Stimulated activated CD8-positive, alpha-beta memory T cell treated with anti-CD3 and anti-CD28 coated beads, Interleukin-2, amount 100 ng/mL, for 48 hours (primary cell): Measurements from ENCODE around the gene PPP2R2D.
A peak's percentile ranks its signal among the peaks of the same experiment; 100 is the strongest.
"Not testable (repeated sequence)": the region's sequence is repeated elsewhere in the genome, so short reads cannot be mapped to it uniquely, and the experiment has no call there.

ENCODE experiments used
- DNase-seq, 2 donors: peaks; one replicate each; pipeline ENCODE4 v3.0.0-alpha.2; 2020; ENCODE audit warnings: low read depth in 2 of 2

Gene PPP2R2D

GRCh38 chr10:131868436-131868835 lies 32.4 kb upstream of the PPP2R2D start:
- no peak for DNase-seq

DNA sequence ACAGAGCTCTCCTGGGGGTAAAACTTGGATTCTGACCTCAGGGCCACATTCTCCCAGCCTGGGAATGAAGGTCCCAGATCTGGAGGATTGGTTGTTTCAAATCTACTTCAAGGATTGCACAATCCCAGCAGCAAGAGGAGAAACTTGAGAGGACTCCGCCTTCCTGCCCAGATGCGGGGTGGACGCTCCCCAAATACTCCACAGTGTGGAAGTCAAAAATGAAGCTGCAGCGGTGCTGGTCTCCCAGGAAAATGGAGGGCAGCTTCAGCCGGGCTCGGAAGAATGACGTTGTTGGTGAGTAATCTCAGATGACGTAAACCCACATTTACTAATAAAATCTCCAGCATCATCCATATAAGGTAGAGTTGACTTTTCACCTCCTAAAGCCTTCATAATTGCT lies 31.5 kb upstream of the PPP2R2D start:
- DNase-seq: no peak

DNA sequence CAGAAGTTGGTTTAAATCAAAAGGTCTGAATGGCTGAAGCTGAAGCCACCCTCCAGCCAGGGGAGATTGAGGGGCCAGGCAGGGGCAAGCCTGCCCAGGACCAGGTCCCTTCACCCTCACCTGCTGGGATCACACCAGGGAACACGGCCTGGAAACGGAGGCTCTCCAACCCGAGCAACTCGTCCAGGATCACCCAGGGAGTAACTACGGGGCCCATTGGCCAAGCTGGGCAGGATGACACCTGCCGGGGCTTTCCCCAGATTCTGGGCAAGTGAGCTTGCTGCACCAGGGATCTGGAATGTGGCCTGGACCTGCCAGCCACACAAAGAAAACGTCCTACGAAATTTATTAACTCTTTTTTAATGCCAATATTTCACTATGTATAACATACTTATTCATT lies 30.4 kb upstream of the PPP2R2D start:
- DNase-seq: no peak

DNA sequence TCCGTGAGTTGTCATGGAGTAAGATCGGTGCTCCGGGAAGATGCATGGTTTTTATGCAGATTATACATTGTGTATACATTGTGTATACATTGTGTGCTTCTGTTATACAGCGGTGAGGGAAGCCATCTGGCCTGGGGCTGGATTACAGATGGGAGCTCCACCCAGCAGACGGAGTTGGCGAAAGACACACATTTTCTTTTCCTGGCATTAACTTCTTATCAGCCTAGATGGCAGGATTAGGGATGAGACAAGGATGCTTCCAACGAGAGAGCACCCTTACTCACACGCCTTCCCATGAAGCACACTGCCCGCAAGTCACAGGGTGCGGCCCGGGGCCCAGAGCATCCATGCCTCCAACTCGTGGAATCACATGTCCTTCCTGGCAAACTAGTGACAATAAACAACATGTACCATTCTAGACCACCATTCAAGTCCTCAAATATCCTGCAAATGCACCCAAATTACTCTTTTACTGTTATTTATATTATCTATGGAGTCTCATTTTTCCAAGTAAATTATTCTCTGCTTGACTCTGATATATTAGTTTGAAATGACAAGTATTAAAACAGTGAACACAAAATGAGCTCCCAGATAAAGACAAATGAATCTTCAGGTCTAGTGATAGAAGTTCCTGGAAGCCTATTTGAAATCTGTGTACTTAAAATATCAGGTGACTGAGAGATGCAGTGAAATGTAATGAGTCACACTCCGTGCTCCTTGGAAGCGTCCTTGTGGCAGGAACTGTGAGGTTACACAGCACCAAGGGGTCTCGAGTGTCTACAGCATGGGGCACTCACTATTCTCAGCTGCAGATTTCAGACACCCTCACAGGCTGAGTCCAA lies 29.8 kb upstream of the PPP2R2D start:
- DNase-seq: no peak

DNA sequence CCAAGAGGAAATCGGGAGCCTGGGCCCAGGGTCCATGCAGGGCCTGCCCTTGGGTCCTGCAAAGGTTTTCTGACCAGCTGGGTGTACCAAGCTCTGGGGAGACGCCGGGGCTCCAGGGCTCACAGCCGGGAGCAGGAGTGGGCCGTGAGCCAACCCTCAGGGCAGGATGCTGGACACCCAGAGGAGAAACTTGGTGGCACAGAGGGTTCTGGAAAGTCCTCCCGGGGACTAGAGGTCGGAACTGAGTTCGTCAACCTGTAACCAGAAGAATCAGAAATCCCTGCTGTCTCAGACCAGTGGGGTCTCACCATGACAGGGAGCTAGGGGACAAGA lies 29.2 kb upstream of the PPP2R2D start:
- DNase-seq: no peak

DNA sequence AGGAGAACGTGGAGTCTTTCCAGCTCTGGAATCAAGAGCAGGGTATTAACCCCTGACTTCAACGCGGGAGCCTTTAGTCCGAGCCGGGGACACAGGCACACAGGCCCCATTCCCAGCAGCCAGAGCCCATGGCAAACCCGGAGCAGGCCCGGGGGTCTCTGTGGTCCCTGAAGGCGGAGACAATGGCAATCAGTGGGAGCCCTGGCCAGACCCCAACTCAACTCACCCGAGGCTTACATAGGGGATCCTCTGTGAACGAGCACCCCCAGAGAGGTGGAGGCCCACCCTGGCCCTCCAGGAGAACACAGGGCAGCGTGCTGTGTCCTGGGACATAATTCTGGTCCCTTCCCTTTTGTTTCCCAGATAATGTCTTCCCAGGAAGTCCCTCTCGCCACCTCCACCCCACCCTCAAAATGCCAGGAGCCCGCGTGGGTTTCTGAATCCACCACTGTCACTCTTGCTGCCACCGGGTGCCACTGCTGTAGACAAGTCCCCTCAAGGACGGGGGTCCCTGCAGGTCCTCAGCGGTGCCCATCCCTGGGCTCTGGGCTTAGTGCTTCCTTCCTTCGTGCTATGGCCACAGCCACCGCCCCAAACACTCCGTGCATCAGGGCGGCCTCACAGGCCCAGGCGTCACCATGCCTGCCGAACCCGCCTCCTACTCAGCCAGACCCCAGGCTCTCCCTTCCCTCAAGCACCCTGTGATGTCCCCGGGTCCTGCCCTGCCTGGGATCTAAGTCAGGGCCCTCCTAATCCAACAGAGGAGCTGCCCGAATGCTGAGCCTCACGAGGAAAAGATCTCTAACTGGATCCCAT lies 28.6 kb upstream of the PPP2R2D start:
- DNase-seq: no peak

GRCh38 chr10:131872827-131873375 lies 27.9 kb upstream of the PPP2R2D start:
- DNase-seq: no peak

DNA sequence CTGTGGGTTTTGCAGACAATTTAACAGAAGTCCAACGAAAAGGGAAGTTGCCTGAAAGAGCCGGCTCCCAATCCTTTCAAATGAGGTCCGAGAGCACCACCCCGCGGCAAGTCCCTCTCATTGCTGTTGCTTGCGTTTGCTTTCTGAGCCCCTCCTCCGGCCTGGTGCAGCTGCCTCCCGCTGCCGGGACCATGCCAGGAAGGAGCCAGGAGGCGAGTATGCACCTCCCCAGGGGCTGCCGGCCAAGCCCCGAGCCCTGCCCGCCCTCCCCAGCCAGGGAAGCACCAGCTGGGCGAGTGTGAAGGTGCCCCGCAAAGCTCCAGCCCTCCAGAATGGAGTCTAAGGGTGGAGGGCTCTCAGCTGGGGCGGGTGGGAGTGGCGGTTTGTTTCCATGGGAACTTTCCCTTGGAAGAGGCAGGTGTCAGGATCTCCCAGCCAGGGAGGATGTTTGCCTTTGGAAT lies 25.8 kb upstream of the PPP2R2D start:
- DNase-seq: peak; percentile 38 to 59

DNA sequence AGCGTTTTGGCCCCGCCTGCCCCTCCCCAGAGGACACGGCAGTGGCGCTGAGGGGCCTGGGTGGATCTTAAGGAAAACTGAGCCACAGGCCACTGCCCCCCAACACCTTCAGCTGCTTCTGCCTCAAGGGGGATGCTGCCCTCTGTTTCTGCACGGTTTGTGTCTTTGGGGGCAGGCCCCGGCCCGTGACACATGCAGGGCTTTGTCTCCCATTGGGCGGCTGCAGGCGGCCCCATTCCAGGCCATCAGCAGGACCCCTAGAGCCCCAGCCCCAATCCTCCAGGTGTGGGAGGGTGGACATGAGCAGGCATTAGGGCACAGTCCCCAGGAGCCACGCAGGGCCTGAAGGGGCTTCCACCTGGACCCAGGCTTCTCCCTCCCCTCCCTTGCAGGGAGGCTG lies 25.3 kb upstream of the PPP2R2D start:
- DNase-seq: no peak

DNA sequence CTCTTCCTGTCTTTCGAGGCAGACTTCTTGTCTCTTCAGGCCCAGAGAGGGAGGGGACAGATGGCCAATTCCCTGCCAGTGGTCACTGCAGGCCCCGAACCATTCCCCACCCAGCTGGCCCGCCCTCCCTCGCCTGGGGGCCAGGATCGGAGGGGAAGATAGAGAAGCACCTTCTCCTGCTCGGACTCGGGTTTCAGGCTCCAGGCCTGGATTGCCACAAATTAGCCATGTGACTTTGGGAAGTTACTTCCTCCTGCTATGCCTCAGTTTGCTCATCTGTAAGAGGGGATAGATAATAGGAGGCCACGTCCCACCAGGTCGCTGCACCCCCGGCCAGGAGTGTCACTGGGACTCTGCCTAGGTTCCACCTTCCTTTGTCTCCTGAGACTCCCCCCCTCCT lies 24.8 kb upstream of the PPP2R2D start:
- no peak for DNase-seq

DNA sequence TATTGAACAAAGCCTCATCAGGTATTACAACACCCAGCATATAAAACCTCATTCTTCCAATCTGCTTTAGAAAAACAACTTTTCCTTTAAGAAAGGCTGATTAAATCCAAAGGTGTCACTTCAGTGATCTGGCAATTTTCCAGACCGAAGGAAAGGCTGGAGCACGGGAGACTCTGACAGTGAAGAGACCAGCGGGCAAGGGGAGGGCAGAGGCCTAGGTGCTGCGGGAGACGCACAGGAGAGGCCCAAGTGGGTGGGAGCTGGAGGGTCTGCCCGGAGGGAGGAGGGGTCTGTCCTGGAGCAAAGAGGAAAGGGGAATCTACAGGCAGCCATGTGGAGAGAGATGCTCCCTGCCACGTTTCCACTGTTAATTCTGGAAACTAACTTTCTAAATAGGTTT lies 24.3 kb upstream of the PPP2R2D start:
- DNase-seq: no peak

DNA sequence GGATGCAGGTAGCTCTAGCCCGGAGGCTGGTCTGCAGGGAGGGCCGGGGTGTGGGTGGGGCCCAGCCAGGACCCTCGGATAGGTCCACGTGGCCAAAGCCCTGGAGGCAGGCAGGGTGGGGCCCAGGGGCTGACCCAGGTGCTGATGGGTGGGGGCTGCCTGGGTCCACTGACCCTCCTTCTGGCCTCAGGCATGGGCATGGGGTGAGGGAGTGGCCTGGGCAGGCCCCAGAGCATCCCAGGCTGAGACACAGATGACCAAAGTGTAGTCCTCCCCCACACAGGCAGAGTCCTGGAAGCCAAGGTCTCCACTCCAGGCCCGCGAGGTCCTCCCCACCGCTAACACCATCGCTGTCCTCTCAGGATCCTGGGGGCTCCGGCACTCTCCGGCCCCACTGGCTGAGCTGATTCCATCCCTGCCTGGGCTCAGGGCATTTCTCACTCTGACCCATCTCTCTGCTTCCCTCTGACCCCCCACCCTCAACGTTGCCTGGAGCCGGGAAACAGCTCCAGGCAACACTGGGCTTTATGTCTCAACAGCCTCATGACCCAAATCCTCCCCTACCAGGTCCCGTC lies 20.7 kb upstream of the PPP2R2D start:
- no peak for DNase-seq

DNA sequence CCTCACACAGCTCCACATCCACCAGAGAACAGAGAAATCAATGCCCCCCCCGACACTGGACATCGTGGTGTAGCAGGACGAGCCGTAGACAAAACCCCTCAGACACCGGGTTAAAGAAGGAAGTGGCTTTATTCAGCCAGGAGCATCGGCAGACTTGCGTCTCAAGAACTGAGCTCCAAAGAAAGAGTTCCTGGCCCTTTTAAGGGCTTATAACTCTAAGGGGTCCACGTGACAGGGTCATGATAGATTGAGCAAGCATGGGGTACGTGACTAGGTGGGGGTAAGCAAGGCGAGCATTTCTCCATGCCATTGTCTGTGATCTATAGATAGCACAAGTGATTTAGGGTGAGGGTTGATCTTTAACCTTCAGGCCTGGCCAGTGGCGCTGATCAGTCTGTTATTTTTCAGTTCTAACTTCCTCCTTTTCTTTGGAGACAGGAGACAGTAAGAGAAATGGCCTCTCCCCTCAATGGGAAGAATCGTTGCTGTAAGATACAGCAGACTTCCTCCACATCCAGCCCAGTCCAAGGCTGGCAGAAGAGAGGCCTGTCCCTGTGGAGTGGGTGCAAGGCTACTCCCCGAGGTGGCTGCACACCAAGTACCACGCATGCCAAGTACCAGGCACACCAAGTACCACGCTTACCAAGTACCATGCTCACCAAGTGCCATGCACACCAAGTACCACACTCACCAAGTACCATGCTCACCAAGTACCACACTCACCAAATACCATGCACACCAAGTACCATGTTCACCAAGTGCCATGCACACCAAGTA lies 19.5 kb upstream of the PPP2R2D start:
- no peak for DNase-seq

- no peak for DNase-seq
Measured at GRCh38 chr10:131882151-131882550, 18.7 kb upstream of the PPP2R2D start.

- no peak for DNase-seq
Measured at GRCh38 chr10:131882590-131883451, 18.0 kb upstream of the PPP2R2D start.

DNA sequence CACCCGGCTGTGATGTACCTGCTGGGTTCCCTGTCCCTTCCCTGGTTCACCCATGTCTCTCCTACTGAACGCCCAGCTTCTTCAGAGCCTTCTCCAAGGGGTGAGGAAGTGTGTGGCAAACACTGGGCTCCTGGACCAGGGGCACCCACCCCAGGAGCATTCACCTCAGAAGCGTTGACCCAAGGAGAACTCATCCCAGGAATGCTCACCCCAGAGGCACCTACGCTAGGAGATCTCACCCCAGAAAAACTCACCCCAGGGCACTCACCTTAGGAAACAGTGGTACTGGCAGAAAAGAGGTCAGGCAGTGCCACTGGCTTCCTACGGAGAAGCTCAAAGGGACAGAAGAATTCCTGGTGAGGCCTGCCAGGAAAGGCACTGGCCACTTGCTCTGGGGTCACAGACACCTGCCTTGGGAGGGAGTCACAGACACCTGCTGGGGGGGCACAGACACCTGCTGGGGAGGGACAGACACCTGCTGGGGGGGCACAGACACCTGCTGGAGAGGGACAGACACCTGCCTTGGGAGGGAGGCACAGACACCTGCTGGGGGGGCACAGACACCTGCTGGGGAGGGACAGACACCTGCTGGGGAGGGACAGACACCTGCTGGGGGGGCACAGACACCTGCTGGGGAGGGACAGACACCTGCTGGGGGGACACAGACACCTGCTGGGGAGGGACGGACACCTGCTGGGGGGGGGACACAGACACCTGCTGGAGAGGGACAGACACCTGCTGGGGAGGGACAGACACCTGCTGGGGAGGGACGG lies 17.0 kb upstream of the PPP2R2D start:
- DNase-seq: not testable (repeated sequence)

DNA sequence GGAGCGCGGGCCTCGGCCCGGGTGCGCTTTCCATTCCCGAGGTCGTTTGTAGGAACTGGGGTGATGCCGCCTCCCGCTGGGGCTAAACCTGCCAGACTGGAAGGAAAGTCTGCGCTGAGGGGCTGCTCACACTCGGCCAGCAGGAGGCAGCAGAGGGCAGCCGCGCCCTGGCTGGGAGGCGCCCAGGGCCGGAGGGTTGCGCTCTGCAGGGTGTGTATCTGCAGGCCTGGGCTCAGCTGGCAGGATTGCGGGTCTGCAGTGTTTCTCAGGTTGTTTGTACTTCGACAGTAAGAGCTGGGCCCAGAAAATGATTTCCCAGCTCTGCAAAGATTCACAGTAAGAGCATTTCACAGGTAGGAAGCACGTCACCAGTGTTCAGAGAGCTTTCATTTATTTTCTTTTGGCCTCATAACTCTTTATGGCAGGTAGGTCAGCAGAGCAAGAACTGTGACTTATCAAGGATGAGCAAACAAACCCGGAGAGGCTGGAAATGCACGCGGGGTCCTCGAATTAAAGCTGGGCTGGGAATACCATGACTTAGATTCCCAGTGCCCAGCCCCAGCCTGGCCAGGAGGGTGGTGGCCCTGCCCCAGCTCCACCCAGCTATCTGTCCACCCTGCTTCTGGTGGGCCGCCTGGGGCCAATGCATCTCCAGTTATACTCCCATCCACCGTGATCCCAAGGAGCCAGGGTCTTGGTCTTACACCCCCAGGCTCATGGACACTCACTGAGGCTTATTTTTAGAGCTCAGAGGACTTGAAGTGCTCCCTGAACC lies 15.2 kb upstream of the PPP2R2D start:
- peak; percentile 72 for DNase-seq

GRCh38 chr10:131886237-131886636 lies 14.6 kb upstream of the PPP2R2D start:
- DNase-seq: no peak

DNA sequence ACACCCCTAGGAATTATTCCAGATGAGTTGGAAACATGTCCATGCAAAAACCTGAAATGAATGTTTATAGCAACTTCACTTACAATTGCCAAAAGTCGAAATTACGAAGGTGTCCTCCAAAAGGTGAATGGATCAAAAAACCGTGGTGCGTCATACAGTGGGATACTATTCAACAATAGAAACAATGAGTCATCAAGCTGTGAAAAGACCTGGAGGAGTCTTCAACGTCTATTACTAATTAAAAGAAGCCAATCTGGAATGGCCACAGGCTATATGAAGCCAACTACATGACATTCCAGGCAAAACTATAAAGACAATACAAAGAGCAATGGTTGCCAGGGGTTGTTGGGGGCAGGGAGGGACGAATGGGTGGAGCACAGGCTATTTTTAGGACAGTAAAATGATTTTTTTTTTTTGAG lies 12.6 kb upstream of the PPP2R2D start:
- no peak for DNase-seq
